Stimulated activated CD4-positive, alpha-beta T cell treated with anti-CD3 and anti-CD28 coated beads, Interleukin-15, amount 100 ng/mL, for 1 hour (primary cell): ENCODE data around the gene CD34.
"Not testable (repeated sequence)": the region's sequence is repeated elsewhere in the genome, so short reads cannot be mapped to it uniquely, and the experiment has no call there.

Experiments
- DNase-seq, 2 donors: peaks; one replicate each; pipeline ENCODE4 v3.0.0-alpha.2; 2020; ENCODE audit warnings: low read depth in 1 of 2, low spot score in 1 of 2

CD34 gene

GRCh38 chr1:207933205-207933800 lies 22.4 kb upstream of the CD34 start:
- DNase-seq = no peak

GRCh38 chr1:207926984-207927383 lies 16.1 kb upstream of the CD34 start:
- DNase-seq = no peak

- DNase-seq = not testable (repeated sequence)
Observed at GRCh38 chr1:207925969-207926368, 15.0 kb upstream of the CD34 start.

GRCh38 chr1:207925210-207925609 lies 14.3 kb upstream of the CD34 start:
- DNase-seq = no peak

GRCh38 chr1:207923561-207923960 lies 12.6 kb upstream of the CD34 start:
- DNase-seq = no peak

GRCh38 chr1:207923121-207923520 lies 12.2 kb upstream of the CD34 start:
- DNase-seq = no peak

GRCh38 chr1:207922554-207922953 lies 11.6 kb upstream of the CD34 start:
- no peak for DNase-seq

GRCh38 chr1:207921321-207921720 lies 10.4 kb upstream of the CD34 start:
- no peak for DNase-seq

GRCh38 chr1:207920444-207921021 lies 9.6 kb upstream of the CD34 start:
- no peak for DNase-seq

- DNase-seq = no peak
Observed at GRCh38 chr1:207919523-207920170, 8.7 kb upstream of the CD34 start.

- no peak for DNase-seq
Observed at GRCh38 chr1:207918581-207918980, 7.7 kb upstream of the CD34 start.

- no peak for DNase-seq
Observed at GRCh38 chr1:207918011-207918410, 7.1 kb upstream of the CD34 start.

- no peak for DNase-seq
Observed at GRCh38 chr1:207917080-207917479, 6.2 kb upstream of the CD34 start.

- no peak for DNase-seq
Observed at GRCh38 chr1:207913951-207914350, 3.0 kb upstream of the CD34 start.

GRCh38 chr1:207911856-207912760 lies 1.2 kb upstream of the CD34 start:
- no peak for DNase-seq

GRCh38 chr1:207909687-207910086 lies 1.2 kb downstream of the CD34 start:
- DNase-seq = no peak

- no peak for DNase-seq
Observed at GRCh38 chr1:207908107-207908734, 2.7 kb downstream of the CD34 start.

- no peak for DNase-seq
Observed at GRCh38 chr1:207904391-207904790, 6.5 kb downstream of the CD34 start.

GRCh38 chr1:207903767-207904166 lies 7.2 kb downstream of the CD34 start:
- no peak for DNase-seq

- no peak for DNase-seq
Observed at GRCh38 chr1:207903053-207903452, 7.9 kb downstream of the CD34 start.

- DNase-seq = no peak
Observed at GRCh38 chr1:207902566-207902965, 8.4 kb downstream of the CD34 start.
